Cardiac fibroblast (primary cell): ENCODE measurements around the gene HS3ST5.

ENCODE experiments used
- DNase-seq, 2 donors: peaks; one replicate each; pipeline versions ENCODE4 v3.0.0 to v3.0.0-alpha.2; 2010; ENCODE audit warnings: low read depth in 2 of 2
- H3K4me3 ChIP-seq, 2 donors: replicated peaks in 1 of 2; 1 replicate in 1 of 2; 2 replicates in 1 of 2; pipeline ENCODE4 v1.5.1; 2011; ENCODE audit warnings: low read depth in 2 of 2, low read length in 2 of 2, mild to moderate bottlenecking in 2 of 2, moderate library complexity in 1 of 2
- CTCF ChIP-seq: IDR thresholded peaks from one replicate; pipeline ENCODE4 v1.5.1; 2011; ENCODE audit warnings: low read depth, mild to moderate bottlenecking, low read length, inconsistent platforms

HS3ST5 gene

DNA sequence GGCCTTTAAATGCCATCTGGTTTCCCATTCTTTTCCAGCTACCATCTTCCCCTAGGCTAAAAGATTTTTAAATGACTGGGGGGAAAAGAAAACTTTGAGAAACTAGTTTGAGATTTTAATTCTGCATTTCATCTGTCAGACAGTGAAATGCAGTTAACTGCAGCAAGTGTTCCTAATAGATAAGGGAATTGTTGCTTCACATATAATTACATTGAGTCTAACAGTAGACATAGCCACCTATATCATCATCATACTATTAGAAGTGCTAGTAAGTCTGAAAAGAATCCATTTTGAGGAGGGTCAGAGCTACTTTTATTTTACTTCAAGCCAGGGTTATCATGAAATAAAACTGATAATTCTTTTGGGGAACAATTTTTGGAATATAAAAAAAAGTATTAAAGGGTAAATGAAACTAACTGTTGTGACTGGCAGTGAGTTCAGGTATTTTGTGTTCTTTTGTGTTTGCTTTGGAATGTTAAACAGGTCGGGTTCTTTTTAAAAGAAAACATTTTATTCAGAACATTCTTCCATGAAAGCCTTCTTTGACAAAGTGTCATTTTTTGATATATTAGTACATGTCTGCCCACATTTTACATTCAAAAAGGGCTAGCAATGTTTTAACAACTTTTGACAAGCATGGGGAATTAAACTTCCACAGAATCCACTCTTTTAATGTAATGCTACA, 170.1 kb downstream of the HS3ST5 start:
- no peak for TF ChIP-seq CTCF
- no peak overlapping the region for H3K4me3 ChIP-seq
- no peak for DNase-seq

GRCh38 chr6:114171473-114171872, 171.3 kb downstream of the HS3ST5 start:
- no peak for DNase-seq
- TF ChIP-seq CTCF, result no peak
- H3K4me3 ChIP-seq, result no peak overlapping the region

DNA sequence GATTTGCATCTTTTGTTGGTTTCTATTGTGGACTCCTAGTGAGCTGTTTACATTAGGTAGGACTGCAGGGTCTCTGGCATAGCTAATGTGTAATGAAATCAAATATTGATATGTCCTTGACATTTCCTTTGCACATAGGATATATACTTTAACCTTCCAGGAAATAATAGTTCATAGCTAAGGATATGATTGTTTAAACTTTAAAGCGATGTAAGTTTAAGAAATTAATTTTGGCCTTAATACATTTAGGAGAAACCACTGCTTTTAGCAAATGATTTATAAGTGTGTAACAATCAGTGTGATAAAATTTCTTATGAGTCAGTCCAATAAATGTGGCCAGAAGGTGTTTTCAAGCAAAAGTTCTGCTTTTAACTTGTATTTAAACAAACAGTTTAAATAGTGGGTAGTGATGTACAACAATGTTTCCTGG, 171.8 kb downstream of the HS3ST5 start:
- no peak for DNase-seq
- TF ChIP-seq CTCF, result no peak
- H3K4me3 ChIP-seq, result no peak overlapping the region

- no peak for DNase-seq
- H3K4me3 ChIP-seq, result no peak overlapping the region
- TF ChIP-seq CTCF, result no peak
Measured at GRCh38 chr6:114170372-114170771, 172.5 kb downstream of the HS3ST5 start.

GRCh38 chr6:114169763-114170162, 173.1 kb downstream of the HS3ST5 start:
- no peak overlapping the region for H3K4me3 ChIP-seq
- no peak for DNase-seq
- no peak for TF ChIP-seq CTCF

- DNase-seq, result no peak
- no peak overlapping the region for H3K4me3 ChIP-seq
- no peak for TF ChIP-seq CTCF
Measured at GRCh38 chr6:114167583-114168576, 174.9 kb downstream of the HS3ST5 start.
